ENCODE data around the gene C10orf105. TPM values are rescaled to one million over a fixed set of nuclear protein-coding genes. Genes with fewer than 3 reads are reported as not detected.

C10orf105 gene
- total and polyA plus RNA-seq, 2 of the 8 experiments (the other 6 are each of a cell fraction or from before 2014, with no cell fraction given), result 0.71 to 0.73 TPM

DNA sequence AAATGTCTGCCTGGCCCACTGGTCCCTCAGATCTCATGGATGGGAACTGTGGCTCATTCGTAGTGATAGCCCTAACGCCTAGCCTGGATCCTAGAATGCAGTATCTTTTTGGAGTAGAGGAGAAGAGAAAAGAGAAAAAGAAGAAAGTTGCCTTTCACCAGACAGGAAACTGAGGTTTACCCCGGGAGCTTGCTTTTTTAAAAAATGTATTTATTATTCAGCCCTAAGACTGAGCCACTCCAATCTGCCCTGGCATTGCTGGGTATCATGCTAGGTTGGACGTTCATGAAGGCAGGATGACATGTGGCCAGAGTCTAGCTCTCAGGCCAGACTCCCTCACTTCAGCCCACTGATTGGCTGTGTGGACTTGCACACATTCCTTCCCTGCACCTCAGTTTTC is 21.5 kb upstream of the C10orf105 start (continued):
- TF ChIP-seq ATF3 (IDR thresholded peaks at IDR 0.05; ENCODE audit: insufficient read depth, low read depth, low read length) (no peak), TBP (IDR thresholded peaks at IDR 0.05; ENCODE audit: low read depth, low read length) (no peak), TCF12 (IDR thresholded peaks at IDR 0.05; ENCODE audit: low read depth, low read length) (no peak), KDM4A (IDR thresholded peaks at IDR 0.05; ENCODE audit: low read depth, low read length, severe bottlenecking) (no peak), CREB1 (IDR thresholded peaks at IDR 0.05) (no peak)
